GM06990 (cell line): ENCODE results near the gene CMTM6.
A peak's percentile ranks its signal among the peaks of the same experiment; 100 is the strongest.

Source experiments
- DNase-seq: peaks from one replicate; pipeline ENCODE4 v3.0.0-alpha.2; 2011; ENCODE audit not compliant: insufficient read length; ENCODE audit errors: extremely low read depth
- H3K27me3 ChIP-seq: replicated peaks from 2 replicates; pipeline ENCODE4 v1.6.0; 2011; ENCODE audit warnings: low read length; ENCODE audit not compliant: control insufficient read depth, insufficient read depth
- H3K36me3 ChIP-seq: 2 replicates; pipeline ENCODE4 v1.5.1; 2011; ENCODE audit warnings: low read length; ENCODE audit not compliant: control insufficient read depth, insufficient read depth
- H3K4me3 ChIP-seq: replicated peaks from 2 replicates; pipeline ENCODE4 v1.5.1; 2011; ENCODE audit warnings: low read depth, mild to moderate bottlenecking, control low read depth, low read length
- TF ChIP-seq, protein P1 (sequence below): IDR thresholded peaks from 2 replicates; pipeline ENCODE4 v1.5.1; 2011; ENCODE audit warnings: low read length, control low read depth, mild to moderate bottlenecking, inconsistent platforms; ENCODE audit not compliant: insufficient read depth, poor library complexity, severe bottlenecking

CMTM6 gene

GRCh38 chr3:32460031-32460749, 42.5 kb downstream of the CMTM6 start:
- H3K36me3 ChIP-seq: no peaks in the 10 kb centered on the region
- H3K27me3 ChIP-seq: no peaks in the 10 kb centered on the region
- H3K4me3 ChIP-seq: no peak overlapping the region
- DNase-seq: peak; percentile 66
- TF ChIP-seq, protein P1, sequence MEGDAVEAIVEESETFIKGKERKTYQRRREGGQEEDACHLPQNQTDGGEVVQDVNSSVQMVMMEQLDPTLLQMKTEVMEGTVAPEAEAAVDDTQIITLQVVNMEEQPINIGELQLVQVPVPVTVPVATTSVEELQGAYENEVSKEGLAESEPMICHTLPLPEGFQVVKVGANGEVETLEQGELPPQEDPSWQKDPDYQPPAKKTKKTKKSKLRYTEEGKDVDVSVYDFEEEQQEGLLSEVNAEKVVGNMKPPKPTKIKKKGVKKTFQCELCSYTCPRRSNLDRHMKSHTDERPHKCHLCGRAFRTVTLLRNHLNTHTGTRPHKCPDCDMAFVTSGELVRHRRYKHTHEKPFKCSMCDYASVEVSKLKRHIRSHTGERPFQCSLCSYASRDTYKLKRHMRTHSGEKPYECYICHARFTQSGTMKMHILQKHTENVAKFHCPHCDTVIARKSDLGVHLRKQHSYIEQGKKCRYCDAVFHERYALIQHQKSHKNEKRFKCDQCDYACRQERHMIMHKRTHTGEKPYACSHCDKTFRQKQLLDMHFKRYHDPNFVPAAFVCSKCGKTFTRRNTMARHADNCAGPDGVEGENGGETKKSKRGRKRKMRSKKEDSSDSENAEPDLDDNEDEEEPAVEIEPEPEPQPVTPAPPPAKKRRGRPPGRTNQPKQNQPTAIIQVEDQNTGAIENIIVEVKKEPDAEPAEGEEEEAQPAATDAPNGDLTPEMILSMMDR: no peak

GRCh38 chr3:32459450-32459849, 43.2 kb downstream of the CMTM6 start:
- TF ChIP-seq, protein P1: no peak
- no peaks in the 10 kb centered on the region for H3K27me3 ChIP-seq
- DNase-seq: no peak
- no peaks in the 10 kb centered on the region for H3K36me3 ChIP-seq
- H3K4me3 ChIP-seq: no peak overlapping the region

DNA sequence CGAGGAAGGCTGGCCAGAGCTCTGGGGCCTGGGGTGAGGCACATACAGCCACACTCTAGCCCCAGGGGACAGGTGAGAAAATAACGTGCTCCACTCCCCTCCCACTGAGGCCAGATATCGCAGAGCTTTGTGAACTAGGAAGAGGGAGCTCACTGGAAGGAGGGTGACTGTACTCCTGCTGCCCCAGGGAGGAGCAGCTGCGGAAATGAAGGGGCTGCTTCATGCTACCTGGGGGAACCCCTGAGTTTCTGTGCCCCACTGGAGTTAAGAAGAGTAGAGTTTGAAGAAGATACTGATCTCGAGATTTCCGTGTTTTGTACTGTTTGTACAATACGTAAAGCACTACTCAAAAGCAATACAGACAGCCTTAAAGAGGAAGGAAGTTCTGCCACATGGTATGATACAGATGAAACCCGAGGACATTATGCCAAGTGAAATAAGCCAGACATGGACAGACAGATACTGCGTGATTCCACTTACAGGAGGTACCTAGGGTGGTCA, 44.6 kb downstream of the CMTM6 start:
- TF ChIP-seq, protein P1: no peak
- no peak overlapping the region for H3K4me3 ChIP-seq
- no peaks in the 10 kb centered on the region for H3K36me3 ChIP-seq
- H3K27me3 ChIP-seq: no peaks in the 10 kb centered on the region
- no peak for DNase-seq

DNA sequence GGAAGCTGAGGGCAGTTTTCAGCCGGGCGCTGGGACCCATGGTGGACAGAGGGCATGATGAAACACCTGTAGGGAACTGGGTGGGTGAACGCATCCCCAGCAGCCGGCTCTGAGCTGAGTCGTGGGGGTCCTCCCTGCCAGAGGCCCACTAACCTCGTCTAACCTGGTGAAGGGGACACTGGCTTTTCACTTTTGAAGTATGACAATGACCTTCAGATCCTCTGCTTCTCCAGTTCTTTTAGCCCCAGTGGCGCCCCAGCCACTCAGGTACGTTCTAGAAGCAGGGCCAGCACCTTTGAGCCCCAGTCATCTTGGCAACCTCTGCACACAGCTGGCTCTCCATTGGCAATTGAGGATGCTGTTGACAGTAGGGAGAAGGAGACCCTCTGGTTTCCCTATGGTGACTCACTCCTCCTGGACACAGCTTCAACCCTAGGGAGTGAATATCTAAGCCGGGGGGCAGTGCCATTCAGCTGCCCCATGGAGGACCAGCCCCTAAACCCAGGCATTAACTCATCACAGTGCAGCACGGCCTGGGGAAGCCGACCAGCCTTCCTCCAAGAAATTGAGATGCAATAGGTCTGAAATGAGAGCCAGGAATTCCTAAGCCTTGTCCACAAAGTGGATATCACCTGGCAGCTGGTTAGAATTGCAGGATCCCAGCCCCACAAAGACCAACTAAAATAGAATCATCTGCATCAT, 46.1 kb downstream of the CMTM6 start:
- no peak for DNase-seq
- H3K27me3 ChIP-seq: no peaks in the 10 kb centered on the region
- H3K36me3 ChIP-seq: no peaks in the 10 kb centered on the region
- H3K4me3 ChIP-seq: no peak overlapping the region
- TF ChIP-seq, protein P1: no peak

GRCh38 chr3:32455609-32456428, 46.8 kb downstream of the CMTM6 start:
- no peaks in the 10 kb centered on the region for H3K36me3 ChIP-seq
- TF ChIP-seq, protein P1: no peak
- no peak overlapping the region for H3K4me3 ChIP-seq
- no peaks in the 10 kb centered on the region for H3K27me3 ChIP-seq
- DNase-seq: no peak
